GM19324 (cell line): Measurements from ENCODE around the gene THOC5.
"Not testable (repeated sequence)": the region's sequence is repeated elsewhere in the genome, so short reads cannot be mapped to it uniquely, and the experiment has no call there.

ENCODE experiments used
- ATAC-seq: cut with Tn5 transposase; IDR thresholded peaks from one replicate; pipeline ENCODE4 v1.9.1; 2021; ENCODE audit warnings: mild to moderate bottlenecking, moderate library complexity; ENCODE audit not compliant: unreplicated experiment, low FRiP score

The THOC5 gene

GRCh38 chr22:29563652-29564460 is 10.3 kb upstream of the THOC5 start:
- ATAC-seq, result no peak

GRCh38 chr22:29559853-29560252 is 6.3 kb upstream of the THOC5 start:
- ATAC-seq, result no peak

- ATAC-seq, result no peak
Measured at GRCh38 chr22:29559030-29559429, 5.5 kb upstream of the THOC5 start.

- ATAC-seq, result no peak
Measured at GRCh38 chr22:29555065-29555644, 1.6 kb upstream of the THOC5 start.

GRCh38 chr22:29552357-29552756 is 1.2 kb downstream of the THOC5 start:
- ATAC-seq, result not testable (repeated sequence)

GRCh38 chr22:29550005-29550404 is 3.6 kb downstream of the THOC5 start:
- ATAC-seq, result no peak

- ATAC-seq, result not testable (repeated sequence)
Measured at GRCh38 chr22:29545045-29545444, 8.5 kb downstream of the THOC5 start.

- no peak for ATAC-seq
Measured at GRCh38 chr22:29541845-29542244, 11.7 kb downstream of the THOC5 start.

- ATAC-seq, result no peak
Measured at GRCh38 chr22:29539105-29539504, 14.5 kb downstream of the THOC5 start.

- ATAC-seq, result no peak
Measured at GRCh38 chr22:29536411-29536810, 17.1 kb downstream of the THOC5 start.

GRCh38 chr22:29531419-29531818 is 22.1 kb downstream of the THOC5 start:
- ATAC-seq, result no peak

GRCh38 chr22:29530716-29531115 is 22.8 kb downstream of the THOC5 start:
- ATAC-seq, result no peak

- ATAC-seq, result no peak
Measured at GRCh38 chr22:29528144-29528543, 25.4 kb downstream of the THOC5 start.

GRCh38 chr22:29524442-29525191 is 28.9 kb downstream of the THOC5 start:
- no peak for ATAC-seq

GRCh38 chr22:29523761-29524160 is 29.8 kb downstream of the THOC5 start:
- no peak for ATAC-seq

- no peak for ATAC-seq
Measured at GRCh38 chr22:29521526-29521925, 32.0 kb downstream of the THOC5 start.

- no peak for ATAC-seq
Measured at GRCh38 chr22:29520851-29521250, 32.7 kb downstream of the THOC5 start.

- no peak for ATAC-seq
Measured at GRCh38 chr22:29519996-29520395, 33.6 kb downstream of the THOC5 start.

- ATAC-seq, result no peak
Measured at GRCh38 chr22:29518427-29518826, 35.1 kb downstream of the THOC5 start.

- no peak for ATAC-seq
Measured at GRCh38 chr22:29517215-29517908, 36.2 kb downstream of the THOC5 start.

GRCh38 chr22:29512031-29512430 is 41.5 kb downstream of the THOC5 start:
- no peak for ATAC-seq
